HEK293T (cell line): Measurements from ENCODE around the gene PCCB.
A peak's percentile ranks its signal among the peaks of the same experiment; 100 is the strongest.

Experiments used
- CTCF ChIA-PET: fragments of 350-600 bp; formaldehyde crosslinking; extraction: SDS; loops from one replicate; lab custom pipeline; 2021; ENCODE audit warnings: antibody characterized with exemption, inconsistent platforms; lab: Yijun Ruan, JAX
- POLR2A ChIA-PET: fragments of 350-600 bp; formaldehyde crosslinking; extraction: SDS; loops from one replicate; lab custom pipeline; 2020; ENCODE audit warnings: antibody characterized with exemption, inconsistent platforms; lab: Yijun Ruan, JAX
- DNase-seq: peaks from one replicate; pipeline ENCODE4 v3.0.0; 2012; ENCODE audit warnings: mixed read lengths; ENCODE audit errors: extremely low spot score
- ARNT ChIP-seq: fragments of 450-650 bp; IDR thresholded peaks from 2 replicates; pipeline ENCODE4 v1.6.1; 2017; ENCODE audit warnings: mild to moderate bottlenecking
- BHLHE40 ChIP-seq: fragments of 450-650 bp; IDR thresholded peaks from 2 replicates; pipeline ENCODE4 v1.6.1; 2016; ENCODE audit warnings: mild to moderate bottlenecking, moderate library complexity, borderline replicate concordance
- CTBP1 ChIP-seq: fragments of 450-650 bp; IDR thresholded peaks from 2 replicates; pipeline ENCODE4 v1.6.1; 2016; ENCODE audit warnings: borderline replicate concordance
- ELF4 ChIP-seq: fragments of 450-650 bp; IDR thresholded peaks from 2 replicates; pipeline ENCODE4 v1.6.1; 2017; ENCODE audit warnings: antibody characterized with exemption
- FOXA1 ChIP-seq: fragments of 450-650 bp; IDR thresholded peaks from 2 replicates; pipeline ENCODE4 v1.6.1; 2016; ENCODE audit warnings: mild to moderate bottlenecking
- FOXK2 ChIP-seq: fragments of 450-650 bp; IDR thresholded peaks from 2 replicates; pipeline ENCODE4 v1.6.1; 2016; ENCODE audit warnings: mild to moderate bottlenecking
- FOXM1 ChIP-seq: fragments of 450-650 bp; IDR thresholded peaks from 2 replicates; pipeline ENCODE4 v1.6.1; 2017; ENCODE audit warnings: mild to moderate bottlenecking, borderline replicate concordance
- HDGF ChIP-seq: fragments of 450-650 bp; IDR thresholded peaks from 2 replicates; pipeline ENCODE4 v1.6.1; 2017; ENCODE audit warnings: antibody characterized with exemption, borderline replicate concordance
- L3MBTL2 ChIP-seq: fragments of 450-650 bp; conservative IDR thresholded peaks from 2 replicates; pipeline ENCODE4 v1.6.1; 2016; ENCODE audit warnings: mild to moderate bottlenecking
- LEF1 ChIP-seq: fragments of 450-650 bp; IDR thresholded peaks from 2 replicates; pipeline ENCODE4 v1.6.1; 2017; ENCODE audit warnings: mild to moderate bottlenecking, borderline replicate concordance
- NFRKB ChIP-seq: fragments of 450-650 bp; IDR thresholded peaks from 2 replicates; pipeline ENCODE4 v1.6.1; 2016; ENCODE audit warnings: mild to moderate bottlenecking, moderate library complexity
- SP1 ChIP-seq: fragments of 450-650 bp; IDR thresholded peaks from 2 replicates; pipeline ENCODE4 v1.6.1; 2017
- SUZ12 ChIP-seq: fragments of 450-650 bp; IDR thresholded peaks from 2 replicates; pipeline ENCODE4 v1.6.1; 2016; ENCODE audit warnings: mild to moderate bottlenecking
- TARDBP ChIP-seq: fragments of 450-650 bp; IDR thresholded peaks from 2 replicates; pipeline ENCODE4 v1.6.1; 2016
- ZNF384 ChIP-seq: fragments of 450-650 bp; IDR thresholded peaks from 2 replicates; pipeline ENCODE4 v1.6.1; 2016
- TF ChIP-seq, protein P1 (sequence below): fragments of 450-650 bp; IDR thresholded peaks from 2 replicates; pipeline ENCODE4 v1.6.1; 2016

The PCCB gene

DNA sequence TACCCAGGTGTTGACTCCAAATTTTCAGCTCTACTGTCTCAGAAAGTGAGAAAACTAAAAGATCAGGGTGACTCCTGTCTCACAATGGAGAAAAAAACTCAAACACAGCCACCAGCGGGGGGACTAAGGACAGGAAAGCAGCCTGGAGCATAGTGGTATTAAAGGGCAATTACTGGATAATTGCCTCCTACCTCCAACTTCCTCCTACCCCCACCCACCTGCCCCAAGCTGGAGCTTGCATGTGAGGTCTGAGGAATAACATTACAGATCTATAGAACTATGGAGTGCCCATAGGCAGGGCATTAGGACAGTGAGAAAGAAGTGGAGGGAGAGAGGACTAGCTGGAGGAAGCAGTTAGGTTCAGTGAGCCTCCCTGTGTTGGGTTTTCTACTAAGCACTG lies 2.7 kb upstream of the PCCB start:
- POLR2A ChIA-PET, result interaction anchor here (1.0 kb wide), 1 partner anchor 51 kb away, joined by 5 read pairs; the partner anchor contains the start of gene MSL2
- no peak for DNase-seq
- no peak for TF ChIP-seq L3MBTL2
- TF ChIP-seq, protein P1, sequence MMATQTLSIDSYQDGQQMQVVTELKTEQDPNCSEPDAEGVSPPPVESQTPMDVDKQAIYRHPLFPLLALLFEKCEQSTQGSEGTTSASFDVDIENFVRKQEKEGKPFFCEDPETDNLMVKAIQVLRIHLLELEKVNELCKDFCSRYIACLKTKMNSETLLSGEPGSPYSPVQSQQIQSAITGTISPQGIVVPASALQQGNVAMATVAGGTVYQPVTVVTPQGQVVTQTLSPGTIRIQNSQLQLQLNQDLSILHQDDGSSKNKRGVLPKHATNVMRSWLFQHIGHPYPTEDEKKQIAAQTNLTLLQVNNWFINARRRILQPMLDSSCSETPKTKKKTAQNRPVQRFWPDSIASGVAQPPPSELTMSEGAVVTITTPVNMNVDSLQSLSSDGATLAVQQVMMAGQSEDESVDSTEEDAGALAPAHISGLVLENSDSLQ, result no peak
- no peak for TF ChIP-seq ARNT
- TF ChIP-seq FOXA1, result no peak
- no peak for TF ChIP-seq CTBP1
- no peak for TF ChIP-seq ZNF384
- TF ChIP-seq SUZ12, result no peak
- TF ChIP-seq BHLHE40, result no peak
- no peak for TF ChIP-seq LEF1
- TF ChIP-seq SP1, result no peak
- TF ChIP-seq TARDBP, result no peak
- no peak for TF ChIP-seq HDGF
- TF ChIP-seq FOXM1, result no peak
- no peak for TF ChIP-seq ELF4
- no peak for TF ChIP-seq FOXK2
- CTCF ChIA-PET, result no interaction called here

DNA sequence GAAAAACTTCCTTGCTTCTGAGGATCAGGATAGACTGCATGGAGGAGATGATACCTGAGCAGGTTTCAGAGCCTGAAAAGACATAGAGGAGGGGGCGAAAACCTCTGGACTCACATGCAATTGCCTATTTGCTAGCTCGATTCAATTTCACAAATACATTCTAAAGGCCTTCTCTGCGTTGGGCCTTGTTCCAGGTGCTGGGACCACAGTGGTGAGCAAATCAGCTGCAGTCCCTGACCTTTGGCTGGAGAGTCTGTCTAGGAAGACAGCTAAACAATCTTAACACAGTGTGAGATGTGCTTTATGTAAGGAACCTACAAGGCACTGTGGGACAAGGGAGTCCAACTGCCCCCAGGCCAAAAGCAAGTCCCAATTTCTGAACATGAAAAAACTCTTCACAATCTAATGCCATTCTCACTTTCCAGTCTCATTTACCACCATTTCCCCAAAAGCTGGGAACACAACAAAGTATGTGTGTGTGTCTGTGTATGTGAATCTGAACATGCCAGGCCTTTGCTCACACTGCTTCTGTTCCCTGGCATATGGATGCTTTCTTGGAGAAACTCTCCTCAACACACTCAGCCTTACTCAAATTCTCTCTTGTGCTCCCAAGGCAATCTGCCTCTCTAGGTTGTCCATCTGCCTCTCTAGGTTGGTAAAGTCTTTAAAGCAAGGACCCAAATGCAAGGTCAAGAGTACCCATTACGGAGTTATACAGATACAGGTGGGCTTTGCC lies 2.1 kb upstream of the PCCB start:
- no peak for DNase-seq
- CTCF ChIA-PET, result no interaction called here
- TF ChIP-seq FOXA1 (no peak), BHLHE40 (no peak), SP1 (no peak), LEF1 (no peak), SUZ12 (no peak), FOXK2 (no peak), ARNT (no peak), ELF4 (no peak), L3MBTL2 (no peak), FOXM1 (no peak), TARDBP (no peak), ZNF384 (no peak), HDGF (no peak), NFRKB (no peak), CTBP1 (no peak)
- TF ChIP-seq, protein P1, result no peak
- POLR2A ChIA-PET, result interaction anchor here (1.0 kb wide), 2 partner anchors 8 to 52 kb away, joined by 3 to 5 read pairs; partner anchors contain the start of gene MSL2

DNA sequence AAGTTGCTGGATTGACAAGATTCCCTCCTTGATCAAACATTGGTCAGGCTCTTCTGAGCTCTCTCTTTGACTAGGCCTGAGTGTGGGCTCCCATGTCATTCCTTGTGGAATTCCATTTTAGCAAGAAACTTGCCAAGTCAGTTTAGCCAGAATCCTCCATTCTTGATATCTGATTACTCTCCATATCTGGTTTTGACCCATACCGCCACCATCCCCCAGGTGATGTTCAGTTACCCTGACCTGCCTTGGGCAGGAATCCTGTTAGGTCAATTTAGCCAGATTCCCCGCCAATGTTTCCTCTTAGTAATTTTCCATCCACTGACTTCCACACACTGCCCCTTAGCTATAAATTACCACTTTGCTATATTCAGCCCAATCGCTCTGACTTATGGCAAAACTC lies 1.0 kb upstream of the PCCB start:
- ChIA-PET POLR2A (interaction anchor here (0.9 to 1.0 kb wide), 2 partner anchors 9 to 53 kb away, joined by 3 read pairs; partner anchors contain the start of gene MSL2), CTCF (no interaction called here)
- DNase-seq, result no peak
- no peak for TF ChIP-seq NFRKB
- no peak for TF ChIP-seq ARNT
- no peak for TF ChIP-seq ZNF384
- TF ChIP-seq FOXK2, result no peak
- TF ChIP-seq, protein P1, result no peak
- TF ChIP-seq FOXA1, result no peak
- no peak for TF ChIP-seq L3MBTL2
- TF ChIP-seq BHLHE40, result no peak
- TF ChIP-seq ELF4, result no peak
- TF ChIP-seq SP1, result no peak
- TF ChIP-seq HDGF, result no peak

DNA sequence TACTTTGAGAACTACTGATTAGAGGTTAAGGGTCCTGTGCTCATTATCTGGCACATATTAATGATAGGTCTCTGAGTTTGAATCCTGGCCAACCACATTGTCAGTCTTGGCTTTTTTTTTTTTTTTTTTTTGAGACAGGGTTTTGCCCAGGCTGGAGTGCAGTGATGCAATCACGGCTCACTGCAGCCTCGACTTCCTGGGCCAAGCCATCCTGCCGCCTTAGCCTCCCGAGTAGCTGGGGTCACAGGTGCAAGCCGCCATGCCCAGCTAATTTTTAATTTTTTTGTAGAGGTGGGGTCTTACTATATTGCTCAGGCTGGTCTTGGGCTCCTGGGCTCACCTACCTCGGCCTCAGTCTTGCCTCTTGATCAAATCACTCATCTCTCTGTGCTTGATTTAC lies 547 bp upstream of the PCCB start:
- TF ChIP-seq SUZ12, result no peak
- TF ChIP-seq ZNF384, result peak; percentile 65; the same call in 1 of the 2 replicates
- POLR2A ChIA-PET, result interaction anchor here (0.9 to 2.4 kb wide), 2 partner anchors 53 kb away, joined by 3 to 12 read pairs; partner anchors contain the start of gene MSL2
- no peak for DNase-seq
- CTCF ChIA-PET, result no interaction called here

DNA sequence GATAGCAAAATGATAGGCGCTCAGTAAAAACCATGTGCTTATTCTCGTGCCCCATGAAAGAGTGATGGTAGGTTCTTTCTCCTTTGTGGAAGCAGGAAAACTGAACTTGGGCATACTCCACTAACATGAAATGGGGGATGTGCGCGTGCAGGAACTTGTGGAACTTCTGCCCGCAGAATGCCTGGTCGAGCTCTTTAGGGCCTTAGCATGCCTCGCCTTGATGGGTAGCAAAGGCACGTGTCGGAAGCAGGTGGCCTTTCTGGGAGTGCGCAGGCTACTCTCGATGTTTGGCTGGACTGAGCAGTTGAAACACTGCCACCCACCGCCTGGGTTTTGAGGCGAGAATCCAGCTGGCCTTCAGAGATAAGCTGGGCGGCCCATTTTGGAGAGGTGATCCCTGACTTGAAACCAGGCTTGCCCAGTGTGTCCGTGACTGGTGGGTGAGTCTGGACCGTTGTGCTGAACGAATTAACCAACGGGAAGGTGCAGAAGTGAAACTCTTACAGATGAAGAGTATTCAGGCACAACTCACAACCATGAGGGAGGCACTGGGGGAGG lies 842 bp downstream of the PCCB start:
- ChIA-PET CTCF (interaction anchor here (0.6 to 1.2 kb wide), 4 partner anchors 55 to 536 kb away, joined by 3 to 4 read pairs (median 4); partner anchors contain the start of gene MSL2), POLR2A (interaction anchor here (2.4 kb wide), 1 partner anchor 54 kb away, joined by 12 read pairs; the partner anchor contains the start of gene MSL2)
- TF ChIP-seq ZNF384, result no peak
- TF ChIP-seq L3MBTL2, result peak; percentile 95
- DNase-seq, result peak; percentile 29

DNA sequence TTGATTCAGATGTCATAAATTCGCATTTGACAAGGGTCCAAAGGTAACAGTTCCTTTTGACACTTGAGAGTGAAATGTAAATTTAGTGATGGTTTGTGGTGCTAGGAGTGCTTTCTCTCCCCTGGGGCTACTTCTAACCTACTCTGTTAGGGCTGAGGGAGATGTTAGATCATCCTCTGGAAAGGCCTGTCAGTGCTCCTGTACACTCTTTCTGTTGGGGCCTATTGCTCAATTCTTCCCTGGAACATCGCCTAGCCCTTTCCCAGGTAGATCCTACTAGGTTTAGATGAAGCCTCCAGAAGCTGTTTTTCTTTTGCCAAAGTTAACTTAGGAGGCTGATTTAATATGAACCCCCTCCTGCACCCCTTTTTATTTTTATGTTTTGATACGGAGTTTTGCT lies 1.4 kb downstream of the PCCB start:
- DNase-seq, result no peak
- ChIA-PET CTCF (interaction anchor here (0.6 to 1.2 kb wide), 3 partner anchors 173 to 535 kb away, joined by 3 to 4 read pairs (median 3); no protein-coding TSS in a partner anchor), POLR2A (interaction anchor here (2.4 kb wide), 1 partner anchor 55 kb away, joined by 12 read pairs; the partner anchor contains the start of gene MSL2)
- TF ChIP-seq NFRKB, result no peak
- TF ChIP-seq HDGF, result no peak
- TF ChIP-seq SUZ12, result no peak
- TF ChIP-seq ARNT, result no peak
- no peak for TF ChIP-seq SP1
- TF ChIP-seq FOXA1, result no peak
- TF ChIP-seq, protein P1, result no peak
